H9 (cell line): ENCODE data around the gene CD320. TPM values are rescaled to one million over a fixed set of nuclear protein-coding genes. Genes with fewer than 3 reads are reported as not detected.

Experiments
- DNase-seq: peaks from one replicate; pipeline ENCODE4 v3.0.0-alpha.2; 2017
- H2AFZ ChIP-seq: one replicate; pipeline ENCODE4 v1.6.1; 2013; ENCODE audit warnings: mild to moderate bottlenecking, low read length, control low read depth, moderate library complexity
- H2AK5ac ChIP-seq: 2 replicates; pipeline ENCODE4 v1.6.1; 2013; ENCODE audit warnings: low read length, control low read depth, mixed read lengths; ENCODE audit not compliant: insufficient read length
- H2BK120ac ChIP-seq: one replicate; pipeline ENCODE4 v1.6.1; 2013; ENCODE audit warnings: low read depth, mild to moderate bottlenecking, low read length, control low read depth, inconsistent platforms; ENCODE audit not compliant: poor library complexity, severe bottlenecking
- H2BK12ac ChIP-seq: 2 replicates; pipeline ENCODE4 v1.6.1; 2013; ENCODE audit warnings: low read length, control low read depth, mixed read lengths, low read depth; ENCODE audit not compliant: insufficient read length
- H2BK15ac ChIP-seq: 2 replicates; pipeline ENCODE4 v1.6.1; 2013; ENCODE audit warnings: low read depth, low read length, control low read depth
- H2BK20ac ChIP-seq: one replicate; pipeline ENCODE4 v1.6.1; 2013; ENCODE audit warnings: low read depth, mild to moderate bottlenecking, low read length, control low read depth, inconsistent platforms; ENCODE audit not compliant: poor library complexity, severe bottlenecking
- H2BK5ac ChIP-seq: 2 replicates; pipeline ENCODE4 v1.6.1; 2013; ENCODE audit warnings: low read length, control low read depth, mixed read lengths; ENCODE audit not compliant: insufficient read length
- H3K14ac ChIP-seq: 2 replicates; pipeline ENCODE4 v1.6.1; 2013; ENCODE audit warnings: low read length, control low read depth; ENCODE audit not compliant: insufficient read depth
- H3K18ac ChIP-seq: 2 replicates; pipeline ENCODE4 v1.6.1; 2013; ENCODE audit warnings: low read depth, mild to moderate bottlenecking, mixed read lengths, low read length, control low read depth; ENCODE audit not compliant: insufficient read length
- H3K23ac ChIP-seq: 2 replicates; pipeline ENCODE4 v1.6.1; 2013; ENCODE audit warnings: low read length, control low read depth, mixed read lengths, low read depth; ENCODE audit not compliant: insufficient read length
- H3K23me2 ChIP-seq: 2 replicates; pipeline ENCODE4 v1.6.1; 2013; ENCODE audit warnings: low read depth, mild to moderate bottlenecking, mixed read lengths, low read length, control low read depth; ENCODE audit not compliant: insufficient read length, poor library complexity, severe bottlenecking
- H3K27ac ChIP-seq: 2 replicates; pipeline ENCODE4 v1.5.1; 2013; ENCODE audit warnings: low read length, control low read depth, mixed read lengths, low read depth; ENCODE audit not compliant: insufficient read length
- H3K27me3 ChIP-seq: 2 replicates; pipeline ENCODE4 v1.6.1; 2013; ENCODE audit warnings: low read length, control low read depth, inconsistent platforms; ENCODE audit not compliant: insufficient read depth
- H3K4ac ChIP-seq: 2 replicates; pipeline ENCODE4 v1.6.1; 2013; ENCODE audit warnings: low read depth, mild to moderate bottlenecking, control low read depth, inconsistent platforms, low read length, moderate library complexity
- H3K4me1 ChIP-seq: 2 replicates; pipeline ENCODE4 v1.6.1; 2013; ENCODE audit warnings: low read length, control low read depth, inconsistent platforms; ENCODE audit not compliant: insufficient read depth
- H3K4me2 ChIP-seq: 2 replicates; pipeline ENCODE4 v1.6.1; 2013; ENCODE audit warnings: low read length, control low read depth, mixed read lengths; ENCODE audit not compliant: insufficient read length, insufficient read depth
- H3K56ac ChIP-seq: 2 replicates; pipeline ENCODE4 v1.6.1; 2013; ENCODE audit warnings: low read depth, mild to moderate bottlenecking, mixed read lengths, low read length, control low read depth; ENCODE audit not compliant: insufficient read length
- H3K79me1 ChIP-seq: 2 replicates; pipeline ENCODE4 v1.6.1; 2013; ENCODE audit warnings: low read depth, mild to moderate bottlenecking, moderate library complexity, low read length, control low read depth, inconsistent platforms; ENCODE audit not compliant: insufficient read depth, poor library complexity, severe bottlenecking
- H3K79me2 ChIP-seq: 2 replicates; pipeline ENCODE4 v1.6.1; 2013; ENCODE audit warnings: low read length, control low read depth, inconsistent platforms; ENCODE audit not compliant: insufficient read depth
- H3K9ac ChIP-seq: 2 replicates; pipeline ENCODE4 v1.6.1; 2013; ENCODE audit warnings: low read length, control low read depth, mixed read lengths; ENCODE audit not compliant: insufficient read length; ENCODE audit errors: extremely low read depth
- H3K9me3 ChIP-seq: one replicate; pipeline ENCODE4 v1.6.1; 2013; ENCODE audit warnings: low read depth, low read length, inconsistent platforms; ENCODE audit not compliant: control insufficient read depth
- H3T11ph ChIP-seq: one replicate; pipeline ENCODE4 v1.6.1; 2013; ENCODE audit warnings: mild to moderate bottlenecking, low read length, control low read depth, inconsistent platforms
- H4K20me1 ChIP-seq: one replicate; pipeline ENCODE4 v1.6.1; 2013; ENCODE audit not compliant: control insufficient read depth, insufficient read length, insufficient read depth
- H4K5ac ChIP-seq: 2 replicates; pipeline ENCODE4 v1.6.1; 2013; ENCODE audit warnings: low read depth, mild to moderate bottlenecking, mixed read lengths, low read length, control low read depth; ENCODE audit not compliant: insufficient read length
- H4K8ac ChIP-seq: replicated peaks from 2 replicates; pipeline ENCODE4 v1.6.1; 2013; ENCODE audit warnings: low read length, control low read depth, mixed read lengths, low read depth; ENCODE audit not compliant: insufficient read length
- H4K91ac ChIP-seq: 2 replicates; pipeline ENCODE4 v1.6.1; 2013; ENCODE audit warnings: low read depth, mild to moderate bottlenecking, moderate library complexity, mixed read lengths, low read length, control low read depth; ENCODE audit not compliant: insufficient read length
- H3K27ac Mint-ChIP-seq, 3 experiments: 2 replicates in 2 of 3; 3 replicates in 1 of 3; pipeline ENCODE4 v1.8.0; 2020 to 2021; ENCODE audit warnings: mixed read lengths in 3 of 3, mild to moderate bottlenecking in 1 of 3, moderate library complexity in 1 of 3
- H3K27me3 Mint-ChIP-seq: 2 replicates; pipeline ENCODE4 v1.8.0; 2021; ENCODE audit warnings: low read depth, mild to moderate bottlenecking, moderate library complexity, mixed read lengths
- H3K36me3 Mint-ChIP-seq, 3 experiments: 2 replicates in 2 of 3; 3 replicates in 1 of 3; pipeline ENCODE4 v1.8.0; 2020 to 2021; ENCODE audit warnings: low read depth in 3 of 3, mixed read lengths in 3 of 3; ENCODE audit not compliant: insufficient read depth in 1 of 3
- H3K4me1 Mint-ChIP-seq, 2 experiments: 2 replicates each; pipeline ENCODE4 v1.8.0; 2020; ENCODE audit warnings: mixed read lengths in 2 of 2
- H3K4me3 Mint-ChIP-seq, 2 experiments: 2 replicates in 1 of 2; 3 replicates in 1 of 2; pipeline ENCODE4 v1.8.0; 2020 to 2021; ENCODE audit warnings: mild to moderate bottlenecking in 2 of 2, mixed read lengths in 2 of 2, moderate library complexity in 1 of 2
- H3K9me3 Mint-ChIP-seq, 2 experiments: 2 replicates in 1 of 2; 3 replicates in 1 of 2; pipeline ENCODE4 v1.8.0; 2020; ENCODE audit warnings: mild to moderate bottlenecking in 2 of 2, mixed read lengths in 2 of 2, moderate library complexity in 1 of 2
- WGBS: extraction: QIAGEN DNeasy Blood & Tissue Kit; methylation state at CpG from one replicate; pipeline ENCODE4 v1.1.7; 2013; ENCODE audit warnings: missing lambda C conversion rate, low lambda C conversion rate, mixed read lengths; ENCODE audit not compliant: insufficient read length; ENCODE audit errors: extremely low coverage; 5-methylcytosine and 5-hydroxymethylcytosine counted together
- total RNA-seq: library from RNA; stranded (reverse); gene quantifications from 2 replicates; pipeline ENCODE4 v1.2.1, GENCODE V29; 2021
- TF ChIP-seq, protein P1 (sequence below): fragments of 200-600 bp; sonication (generic); conservative IDR thresholded peaks from 3 replicates; pipeline ENCODE4 v1.8.0; 2021; ENCODE audit warnings: antibody characterized with exemption, mild to moderate bottlenecking

The CD320 gene
- total RNA-seq, 1 experiment from 2014 or later, result 72.1 TPM

DNA sequence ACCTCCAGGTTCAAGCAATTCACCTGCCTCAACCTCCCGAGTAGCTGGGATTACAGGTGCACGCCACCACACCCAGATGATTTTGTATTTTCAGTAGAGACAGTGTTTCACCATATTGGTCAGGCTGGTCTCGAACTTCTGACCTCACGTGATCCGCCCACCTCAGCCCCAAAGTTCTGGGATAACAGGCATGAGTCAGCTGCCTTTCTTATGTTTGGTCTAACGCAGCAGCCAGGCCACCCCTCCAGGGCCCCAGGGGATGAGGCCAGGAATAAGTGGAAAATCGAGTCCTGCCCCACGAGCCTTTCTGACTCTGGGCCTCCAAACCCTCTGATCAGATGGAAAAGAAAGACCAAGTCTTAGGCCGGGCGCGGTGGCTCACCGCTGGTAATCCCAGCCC, 54.5 kb downstream of the CD320 start:
- no CpG with 5 or more reads among the region's 12 CpGs for WGBS
- H3K4me1 ChIP-seq, result no peaks in the 10 kb centered on the region

More for the DNA sequence above, 54.5 kb downstream of the CD320 start:
- H3K27ac Mint-ChIP-seq, result no peak overlapping the region
- Histone ChIP-seq H3K14ac (no peak overlapping the region), H3K79me2 (no peaks in the 10 kb centered on the region), H3T11ph (no peak overlapping the region), H2BK120ac (no peak overlapping the region), H2BK12ac (no peak overlapping the region), H3K56ac (no peak overlapping the region), H2AFZ (no peak overlapping the region), H2BK5ac (no peak overlapping the region), H3K27ac (no peak overlapping the region), H3K23me2 (no peaks in the 10 kb centered on the region), H3K18ac (no peak overlapping the region), H3K27me3 (no peaks in the 10 kb centered on the region), H4K20me1 (no peaks in the 10 kb centered on the region), H3K9me3 (no peaks in the 10 kb centered on the region), H2BK20ac (no peak overlapping the region), H3K79me1 (no peaks in the 10 kb centered on the region), H3K23ac (no peak overlapping the region), H4K5ac (no peak overlapping the region), H2AK5ac (no peak overlapping the region), H4K91ac (no peak overlapping the region), H3K4ac (no peak overlapping the region), H2BK15ac (no peak overlapping the region), H4K8ac (no peak overlapping the region), H3K9ac (no peak overlapping the region), H3K4me2 (no peak overlapping the region)
- TF ChIP-seq, protein P1, sequence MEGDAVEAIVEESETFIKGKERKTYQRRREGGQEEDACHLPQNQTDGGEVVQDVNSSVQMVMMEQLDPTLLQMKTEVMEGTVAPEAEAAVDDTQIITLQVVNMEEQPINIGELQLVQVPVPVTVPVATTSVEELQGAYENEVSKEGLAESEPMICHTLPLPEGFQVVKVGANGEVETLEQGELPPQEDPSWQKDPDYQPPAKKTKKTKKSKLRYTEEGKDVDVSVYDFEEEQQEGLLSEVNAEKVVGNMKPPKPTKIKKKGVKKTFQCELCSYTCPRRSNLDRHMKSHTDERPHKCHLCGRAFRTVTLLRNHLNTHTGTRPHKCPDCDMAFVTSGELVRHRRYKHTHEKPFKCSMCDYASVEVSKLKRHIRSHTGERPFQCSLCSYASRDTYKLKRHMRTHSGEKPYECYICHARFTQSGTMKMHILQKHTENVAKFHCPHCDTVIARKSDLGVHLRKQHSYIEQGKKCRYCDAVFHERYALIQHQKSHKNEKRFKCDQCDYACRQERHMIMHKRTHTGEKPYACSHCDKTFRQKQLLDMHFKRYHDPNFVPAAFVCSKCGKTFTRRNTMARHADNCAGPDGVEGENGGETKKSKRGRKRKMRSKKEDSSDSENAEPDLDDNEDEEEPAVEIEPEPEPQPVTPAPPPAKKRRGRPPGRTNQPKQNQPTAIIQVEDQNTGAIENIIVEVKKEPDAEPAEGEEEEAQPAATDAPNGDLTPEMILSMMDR, result no peak
- peaks cover 17 to 35% (median 30%) of the 10 kb centered on the region in 3 experiments; a peak in 6 of 7 replicates for H3K36me3 Mint-ChIP-seq
- DNase-seq, result no peak
- H3K4me1 Mint-ChIP-seq, result peaks cover 0 to 12% of the 10 kb centered on the region in 2 experiments; a peak in 2 of 4 replicates
- no peak overlapping the region for H3K4me3 Mint-ChIP-seq
- H3K9me3 Mint-ChIP-seq, result peaks cover 0 to 2% of the 10 kb centered on the region in 2 experiments; a peak in 1 of 5 replicates
- no peaks in the 10 kb centered on the region for H3K27me3 Mint-ChIP-seq
